Sigmoid colon (tissue), 7 donors: ENCODE data around the gene PODXL2. TPM values are rescaled to one million over a fixed set of nuclear protein-coding genes. Genes with fewer than 3 reads are reported as not detected.

Experiments used
- DNase-seq: peaks from one replicate; pipeline ENCODE4 v3.0.0-alpha.2; 2019
- H3K27ac ChIP-seq, 4 donors: fragments of 200-600 bp; sonication (generic); one replicate each; pipeline ENCODE4 v1.5.1; 2016 to 2019; ENCODE audit warnings: mild to moderate bottlenecking in 1 of 4
- H3K27me3 ChIP-seq, 3 donors: fragments of 200-600 bp; sonication (generic); one replicate each; pipeline ENCODE4 v1.5.1; 2019; ENCODE audit warnings: mild to moderate bottlenecking in 1 of 3
- H3K36me3 ChIP-seq, 4 donors: fragments of 200-600 bp; sonication (generic); one replicate each; pipeline ENCODE4 v1.5.1; 2016 to 2019
- H3K4me1 ChIP-seq, 4 donors: fragments of 200-600 bp; sonication (generic); one replicate each; pipeline ENCODE4 v1.5.1; 2017 to 2019
- H3K4me3 ChIP-seq, 4 donors: fragments of 200-600 bp; sonication (generic); one replicate each; pipeline ENCODE4 v1.5.1; 2017 to 2019; ENCODE audit warnings: mild to moderate bottlenecking in 2 of 4, moderate library complexity in 1 of 4
- H3K9me3 ChIP-seq, 4 donors: fragments of 200-600 bp in 3 of 4; sonication (generic) in 3 of 4; one replicate each; pipeline versions ENCODE4 v1.5.1 to v1.6.1; 2013 to 2019
- CTCF ChIP-seq, 4 experiments: fragments of 450-650 bp in 3 of 4; fragments of 200-600 bp in 1 of 4; IDR thresholded peaks; one replicate each; pipeline ENCODE4 v1.5.1; 2016 to 2019; ENCODE audit warnings: antibody characterized with exemption in 4 of 4, mild to moderate bottlenecking in 3 of 4, moderate library complexity in 2 of 4
- EP300 ChIP-seq, 4 donors: sonication (generic); formaldehyde crosslinking; IDR thresholded peaks; one replicate each; pipeline ENCODE4 v1.6.1; 2017; ENCODE audit warnings: antibody characterized with exemption in 4 of 4
- POLR2A ChIP-seq, 2 donors: fragments of 450-650 bp; IDR thresholded peaks; one replicate each; pipeline ENCODE4 v1.6.1; 2016; ENCODE audit warnings: antibody characterized with exemption in 2 of 2, mild to moderate bottlenecking in 2 of 2, moderate library complexity in 2 of 2
- POLR2AphosphoS5 ChIP-seq, 4 donors: sonication (generic); formaldehyde crosslinking; IDR thresholded peaks; one replicate each; pipeline ENCODE4 v1.6.1; 2017; ENCODE audit warnings: antibody characterized with exemption in 4 of 4
- WGBS, 2 donors: extraction: QIAGEN DNeasy Blood & Tissue Kit; methylation state at CpG; one replicate each; pipeline ENCODE4 v1.1.7; 2013; 5-methylcytosine and 5-hydroxymethylcytosine counted together
- intact Hi-C: fragments of 100-400 bp; cut with DNase I; formaldehyde crosslinking; loops from one replicate; pipeline ENCODE4 v1.15.1; 2023
- polyA plus RNA-seq, 3 donors: library from polyadenylated mRNA; stranded (reverse); fragments of 200-250 nt; gene quantifications; one replicate each; pipeline ENCODE4 v1.2.3, GENCODE V29; 2013
- total RNA-seq, 4 donors: library from RNA; depleted of rRNA; stranded (reverse); fragments of >200 nt; gene quantifications; one replicate each; pipeline ENCODE4 v1.1.0, GENCODE V29; 2016
- donor health status: healthy with polysubstance abuse.
- donor health status: Bipolar disorder and iron deficiency.
- donor health status: healthy.

Gene PODXL2
- total and polyA plus RNA-seq, 7 donors: 2.0 to 16.7 (median 2.8) TPM

GRCh38 chr3:127692501-127693335, 63.7 kb downstream of the PODXL2 start:
- 93% methylated on average over 21 of the region's 21 CpGs for WGBS, 2 donors
- Histone ChIP-seq H3K36me3 (peaks cover 0 to 18% (median 3%) of the 10 kb centered on the region in 4 donors), H3K27ac (peak overlapping the region in 1 of 4 donors; percentile 32), H3K4me1 (peaks cover 0 to 56% (median 52%) of the 10 kb centered on the region in 4 donors), H3K27me3 (no peaks in the 10 kb centered on the region), H3K4me3 (no peak overlapping the region), H3K9me3 (no peaks in the 10 kb centered on the region)
- intact Hi-C loops: no loop called here
- TF ChIP-seq POLR2A (IDR thresholded peaks at IDR 0.05) (no peak), EP300 (IDR thresholded peaks at IDR 0.05) (no peak), CTCF (IDR thresholded peaks at IDR 0.05) (no peak), POLR2AphosphoS5 (IDR thresholded peaks at IDR 0.05) (no peak)
- DNase-seq: no peak

GRCh38 chr3:127693336-127693843, 64.4 kb downstream of the PODXL2 start:
- H3K4me1 ChIP-seq: peaks cover 0 to 56% (median 52%) of the 10 kb centered on the region in 4 donors
- H3K9me3 ChIP-seq: no peaks in the 10 kb centered on the region
- 94 to 95% methylated on average over 7 of the region's 7 CpGs for WGBS, 2 donors
- TF ChIP-seq CTCF (IDR thresholded peaks at IDR 0.05) (no peak), POLR2A (IDR thresholded peaks at IDR 0.05) (no peak), EP300 (IDR thresholded peaks at IDR 0.05) (no peak), POLR2AphosphoS5 (IDR thresholded peaks at IDR 0.05) (no peak)
- H3K27ac ChIP-seq: peak overlapping the region in 1 of 4 donors; percentile 32
- DNase-seq: no peak
- H3K27me3 ChIP-seq: no peaks in the 10 kb centered on the region
- H3K36me3 ChIP-seq: peaks cover 0 to 18% (median 3%) of the 10 kb centered on the region in 4 donors
- intact Hi-C loops: no loop called here
- H3K4me3 ChIP-seq: no peak overlapping the region

- H3K27ac ChIP-seq: peak overlapping the region in 2 of 4 donors; percentile 16 to 97
Observed at GRCh38 chr3:127694467-127695215, 65.7 kb downstream of the PODXL2 start.

More at GRCh38 chr3:127694467-127695215, 65.7 kb downstream of the PODXL2 start:
- TF ChIP-seq CTCF (IDR thresholded peaks at IDR 0.05) (peak in 3 of 4 experiments; percentile 15 to 40 (median 32)), EP300 (IDR thresholded peaks at IDR 0.05) (no peak), POLR2AphosphoS5 (IDR thresholded peaks at IDR 0.05) (peak in 3 of 4 donors; percentile 10 to 16 (median 15))
- Histone ChIP-seq H3K9me3 (no peaks in the 10 kb centered on the region), H3K4me3 (no peak overlapping the region), H3K27me3 (no peaks in the 10 kb centered on the region), H3K4me1 (peaks cover 0 to 56% (median 52%) of the 10 kb centered on the region in 4 donors), H3K36me3 (peaks cover 0 to 18% (median 3%) of the 10 kb centered on the region in 4 donors)
- 76 to 86% methylated on average over 17 of the region's 17 CpGs for WGBS, 2 donors
- no peak for DNase-seq
- intact Hi-C loops: no loop called here
